Measurements from ENCODE around the gene SBF2.

SBF2 gene

DNA sequence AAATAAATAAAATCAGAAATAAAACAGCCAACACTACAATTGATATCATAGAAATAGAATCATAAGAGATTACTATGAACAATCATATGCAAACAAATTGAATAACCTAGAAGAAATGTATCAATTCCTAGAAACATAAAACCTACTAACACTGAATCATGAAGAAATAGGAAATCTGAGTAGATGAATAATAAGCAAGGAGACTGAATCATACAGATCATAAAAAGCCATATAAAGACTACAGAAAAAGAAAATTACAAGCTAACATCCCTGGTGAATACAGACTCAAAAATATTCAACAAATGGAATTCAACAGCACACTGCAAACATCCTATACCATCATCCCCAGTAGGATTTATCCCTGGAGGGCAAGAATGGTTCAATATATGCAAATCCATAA lies 135.6 kb downstream of the SBF2 start:
- TF ChIP-seq, protein P1, sequence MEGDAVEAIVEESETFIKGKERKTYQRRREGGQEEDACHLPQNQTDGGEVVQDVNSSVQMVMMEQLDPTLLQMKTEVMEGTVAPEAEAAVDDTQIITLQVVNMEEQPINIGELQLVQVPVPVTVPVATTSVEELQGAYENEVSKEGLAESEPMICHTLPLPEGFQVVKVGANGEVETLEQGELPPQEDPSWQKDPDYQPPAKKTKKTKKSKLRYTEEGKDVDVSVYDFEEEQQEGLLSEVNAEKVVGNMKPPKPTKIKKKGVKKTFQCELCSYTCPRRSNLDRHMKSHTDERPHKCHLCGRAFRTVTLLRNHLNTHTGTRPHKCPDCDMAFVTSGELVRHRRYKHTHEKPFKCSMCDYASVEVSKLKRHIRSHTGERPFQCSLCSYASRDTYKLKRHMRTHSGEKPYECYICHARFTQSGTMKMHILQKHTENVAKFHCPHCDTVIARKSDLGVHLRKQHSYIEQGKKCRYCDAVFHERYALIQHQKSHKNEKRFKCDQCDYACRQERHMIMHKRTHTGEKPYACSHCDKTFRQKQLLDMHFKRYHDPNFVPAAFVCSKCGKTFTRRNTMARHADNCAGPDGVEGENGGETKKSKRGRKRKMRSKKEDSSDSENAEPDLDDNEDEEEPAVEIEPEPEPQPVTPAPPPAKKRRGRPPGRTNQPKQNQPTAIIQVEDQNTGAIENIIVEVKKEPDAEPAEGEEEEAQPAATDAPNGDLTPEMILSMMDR (IDR thresholded peaks at IDR 0.05; ENCODE audit: control insufficient read depth, insufficient read depth, low read depth, low read length, missing control alignments): no peak
- H3K4me3 ChIP-seq (ENCODE audit: control insufficient read depth, low read depth, low read length): no peak overlapping the region
- DNase-seq (ENCODE audit: low read depth): no peak

DNA sequence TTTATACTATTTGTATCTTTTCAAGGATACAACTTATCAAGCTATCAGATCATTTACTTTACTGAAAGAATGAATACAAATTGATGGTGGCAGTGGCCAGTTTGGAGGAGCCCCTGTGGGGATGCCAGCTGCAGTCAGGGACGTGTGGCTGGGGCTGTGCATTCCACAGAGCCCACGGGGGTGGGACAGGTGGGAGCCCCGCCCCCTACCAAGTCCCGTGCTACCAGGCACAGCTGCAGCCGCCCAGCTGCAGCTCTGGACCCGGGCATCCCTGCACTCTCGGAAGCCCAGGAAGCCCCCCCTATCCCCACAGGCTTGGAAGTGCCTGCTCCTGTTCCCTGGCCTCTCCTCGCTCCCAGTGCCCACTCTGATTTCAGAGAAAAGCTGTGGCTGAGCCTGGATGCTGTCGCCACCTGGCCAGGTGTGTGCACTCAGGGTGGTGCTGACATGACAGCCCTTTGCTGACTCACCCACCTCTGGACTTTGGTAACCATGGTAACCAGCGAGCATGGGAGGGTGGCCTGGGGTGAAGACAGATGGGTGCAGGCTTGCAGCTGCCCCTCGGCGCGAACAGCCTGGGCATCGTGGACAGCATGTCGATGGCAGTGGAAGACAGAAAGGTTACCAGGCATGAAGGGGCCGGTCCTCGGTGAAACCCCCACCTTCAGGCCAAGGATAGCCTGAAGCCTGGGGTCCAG lies 138.1 kb downstream of the SBF2 start:
- no peak for DNase-seq (ENCODE audit: low read depth)
- no peak overlapping the region for H3K4me3 ChIP-seq (ENCODE audit: control insufficient read depth, low read depth, low read length)
- TF ChIP-seq, protein P1 (IDR thresholded peaks at IDR 0.05; ENCODE audit: control insufficient read depth, insufficient read depth, low read depth, low read length, missing control alignments): no peak

DNA sequence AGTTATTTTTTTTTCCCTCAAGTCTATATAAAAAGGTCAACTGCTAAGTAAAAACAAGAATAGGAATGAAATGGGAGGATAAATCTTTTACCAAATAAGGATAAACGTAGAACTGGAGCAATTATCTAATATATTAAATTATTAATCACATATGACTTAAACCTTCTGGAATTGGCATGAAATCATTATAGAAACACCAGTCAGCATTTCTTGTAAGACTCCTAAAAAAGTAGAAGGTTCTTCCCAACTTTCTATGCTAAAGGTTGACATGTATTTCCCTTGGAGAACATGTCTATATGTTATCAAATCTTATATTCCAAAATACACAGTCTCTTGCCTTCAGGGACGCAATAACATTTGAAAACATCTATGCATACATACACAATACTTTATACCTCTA lies 143.2 kb downstream of the SBF2 start:
- H3K4me3 ChIP-seq (ENCODE audit: control insufficient read depth, low read depth, low read length): no peak overlapping the region
- TF ChIP-seq, protein P1 (IDR thresholded peaks at IDR 0.05; ENCODE audit: control insufficient read depth, insufficient read depth, low read depth, low read length, missing control alignments): no peak
- no peak for DNase-seq (ENCODE audit: low read depth)

DNA sequence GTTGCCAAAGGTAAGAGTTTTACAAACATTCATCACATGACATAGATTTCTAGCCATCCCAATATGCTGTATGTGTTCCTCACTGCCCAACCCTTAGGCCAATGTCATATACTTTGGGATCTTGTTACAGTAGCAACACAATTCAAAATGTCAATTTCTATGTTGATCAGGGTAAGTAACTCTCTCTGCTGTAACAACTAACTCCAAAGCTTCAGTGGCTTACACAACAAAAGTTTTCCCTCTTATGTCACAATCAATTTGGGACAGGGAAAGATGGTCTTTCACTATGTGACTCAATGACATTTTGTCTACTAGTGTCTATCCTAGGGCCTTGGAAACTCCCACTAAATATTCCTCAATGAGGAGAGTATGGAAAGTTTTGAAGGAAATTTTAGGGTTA lies 144.5 kb downstream of the SBF2 start:
- no peak for DNase-seq (ENCODE audit: low read depth)
- no peak overlapping the region for H3K4me3 ChIP-seq (ENCODE audit: control insufficient read depth, low read depth, low read length)
- TF ChIP-seq, protein P1 (IDR thresholded peaks at IDR 0.05; ENCODE audit: control insufficient read depth, insufficient read depth, low read depth, low read length, missing control alignments): no peak

DNA sequence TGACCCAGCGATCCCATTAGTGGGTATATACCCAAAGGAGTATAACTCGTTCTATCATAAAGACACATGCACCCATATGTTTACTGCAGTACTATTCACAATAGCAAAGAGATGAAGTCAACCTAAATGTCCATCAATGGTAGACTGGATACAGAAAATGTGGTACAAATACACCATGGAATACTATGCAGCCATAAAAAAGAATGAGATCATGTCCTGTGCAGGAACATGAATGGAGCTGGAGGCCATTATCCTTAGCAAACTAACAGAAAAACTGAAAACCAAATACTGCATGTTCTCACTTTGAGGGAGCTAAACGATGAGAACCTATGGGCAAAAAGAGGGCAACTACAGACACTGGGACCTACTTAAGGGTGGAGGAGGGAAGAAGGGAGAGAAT lies 146.8 kb downstream of the SBF2 start:
- TF ChIP-seq, protein P1 (IDR thresholded peaks at IDR 0.05; ENCODE audit: control insufficient read depth, insufficient read depth, low read depth, low read length, missing control alignments): no peak
- H3K4me3 ChIP-seq (ENCODE audit: control insufficient read depth, low read depth, low read length): no peak overlapping the region
- DNase-seq (ENCODE audit: low read depth): no peak

DNA sequence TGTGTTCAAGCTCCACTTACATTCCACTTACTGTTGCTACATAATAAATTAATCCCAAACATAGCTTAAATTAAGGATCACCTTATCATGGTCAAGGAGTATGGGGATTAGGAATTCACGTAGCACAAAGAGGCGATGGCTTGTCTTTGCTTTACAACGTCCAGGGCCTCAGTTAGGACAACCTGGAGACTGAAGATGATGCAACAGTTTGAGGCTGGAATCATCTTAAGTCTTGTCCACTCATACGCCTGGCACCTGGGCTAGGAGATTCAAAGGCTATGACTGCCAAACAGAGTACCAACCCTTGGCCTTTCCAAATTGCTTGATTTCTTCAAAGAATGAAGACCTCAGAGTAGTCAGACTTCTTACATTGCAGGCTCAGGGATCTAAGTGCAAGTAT lies 149.1 kb downstream of the SBF2 start:
- no peak overlapping the region for H3K4me3 ChIP-seq (ENCODE audit: control insufficient read depth, low read depth, low read length)
- no peak for DNase-seq (ENCODE audit: low read depth)
- TF ChIP-seq, protein P1 (IDR thresholded peaks at IDR 0.05; ENCODE audit: control insufficient read depth, insufficient read depth, low read depth, low read length, missing control alignments): no peak

Measured in AG09309 (cell line).